Keratinocyte (primary cell): Measurements from ENCODE around the gene MOB3B.

ENCODE experiments used
- CTCF ChIP-seq, 3 experiments: IDR thresholded peaks in 1 of 3; conservative IDR thresholded peaks in 1 of 3; optimal IDR thresholded peaks in 1 of 3; 2 replicates in 2 of 3; 3 replicates in 1 of 3; pipeline versions ENCODE3 to v1.5.1; 2011; ENCODE audit warnings: low read length in 3 of 3, mild to moderate bottlenecking in 3 of 3, moderate library complexity in 2 of 3, control low read depth in 1 of 3, inconsistent platforms in 1 of 3; ENCODE audit not compliant: insufficient read depth in 2 of 3; ENCODE audit errors: extremely low read depth in 1 of 3
- EZH2 ChIP-seq: IDR thresholded peaks from one replicate; pipeline ENCODE4 v1.6.1; 2012; ENCODE audit warnings: inconsistent platforms, mild to moderate bottlenecking, low read length, moderate library complexity

- TF ChIP-seq CTCF (optimal IDR thresholded peaks at IDR 0.05 in 1 of 3, IDR thresholded peaks at IDR 0.05 in 1 of 3, conservative IDR thresholded peaks at IDR 0.05 in 1 of 3; ENCODE audit: extremely low read depth in 1 of 3, insufficient read depth in 2 of 3, low read length in 3 of 3) (peak in 1 of 3 experiments; percentile 34), EZH2 (no peak)
Observed at GRCh38 chr9:27353474-27354229, 176.0 kb downstream of the MOB3B start.
